SK-N-SH (cell line): ENCODE data around the gene GFOD2. TPM values are rescaled to one million over a fixed set of nuclear protein-coding genes. Genes with fewer than 3 reads are reported as not detected.

Experiments used
- CTCF ChIA-PET: fragments of 300-600, 350-600 bp; formaldehyde crosslinking; extraction: SDS; loops from one replicate; lab custom pipeline; 2021; lab: Yijun Ruan, JAX
- POLR2A ChIA-PET: fragments of 350-600 bp; sonication (Branson Sonifier 250); formaldehyde crosslinking; extraction: SDS; loops from one replicate; lab custom pipeline; 2020; ENCODE audit warnings: antibody characterized with exemption, inconsistent platforms; lab: Yijun Ruan, JAX
- DNase-seq: peaks from one replicate; pipeline ENCODE4 v3.0.0; 2012
- H2AFZ ChIP-seq: fragments of 200-600 bp; sonication (generic); 2 replicates; pipeline ENCODE4 v1.8.1; 2016; ENCODE audit warnings: antibody characterized with exemption, mild to moderate bottlenecking, low read depth
- H3F3A ChIP-seq: fragments of 200-600 bp; sonication (generic); replicated peaks from 2 replicates; pipeline ENCODE3; 2016; ENCODE audit warnings: antibody characterized with exemption, mild to moderate bottlenecking; ENCODE audit not compliant: insufficient read depth
- H3K27ac ChIP-seq, 2 experiments: fragments of 200-500 bp in 1 of 2; fragments of 200-600 bp in 1 of 2; sonication (Bioruptor generic) in 1 of 2; sonication (generic), shearing (Covaris generic) in 1 of 2; 2 replicates each; pipeline versions ENCODE4 v1.5.1 to v1.6.1; 2014 to 2016; ENCODE audit warnings: low read depth in 2 of 2, inconsistent platforms in 1 of 2, low read length in 1 of 2, mild to moderate bottlenecking in 1 of 2, mixed read lengths in 1 of 2
- H3K27me3 ChIP-seq: fragments of 200-600 bp; sonication (generic), shearing (Covaris generic); 2 replicates; pipeline ENCODE4 v1.6.1; 2016; ENCODE audit warnings: mixed run types; ENCODE audit not compliant: insufficient read depth
- H3K36me3 ChIP-seq, 2 experiments: fragments of 200-500 bp in 1 of 2; fragments of 200-600 bp in 1 of 2; sonication (Bioruptor generic) in 1 of 2; sonication (generic) in 1 of 2; replicated peaks in 1 of 2; 2 replicates each; pipeline versions ENCODE3 to v1.5.1; 2014 to 2016; ENCODE audit warnings: low read length in 1 of 2, mild to moderate bottlenecking in 1 of 2; ENCODE audit not compliant: insufficient read depth in 2 of 2, control insufficient read depth in 1 of 2
- H3K4me1 ChIP-seq, 2 experiments: fragments of 200-500 bp in 1 of 2; fragments of 200-600 bp in 1 of 2; sonication (Bioruptor generic) in 1 of 2; sonication (generic), shearing (Covaris generic) in 1 of 2; 2 replicates each; pipeline versions ENCODE4 v1.5.1 to v1.6.1; 2014 to 2016; ENCODE audit warnings: low read depth in 1 of 2, low read length in 1 of 2, mixed run types in 1 of 2; ENCODE audit not compliant: insufficient read depth in 2 of 2, control insufficient read depth in 1 of 2
- H3K4me2 ChIP-seq: fragments of 200-600 bp; sonication (generic), shearing (Covaris generic); 2 replicates; pipeline ENCODE4 v1.6.1; 2017; ENCODE audit warnings: mixed run types
- H3K4me3 ChIP-seq, 2 experiments: fragments of 200-500 bp in 1 of 2; fragments of 200-600 bp in 1 of 2; sonication (Bioruptor generic) in 1 of 2; sonication (generic), shearing (Covaris generic) in 1 of 2; 2 replicates each; pipeline versions ENCODE4 v1.5.1 to v1.8.1; 2014 to 2016; ENCODE audit warnings: low read depth in 2 of 2, inconsistent platforms in 1 of 2, low read length in 1 of 2, mild to moderate bottlenecking in 1 of 2, mixed read lengths in 1 of 2, moderate library complexity in 1 of 2
- H3K79me2 ChIP-seq: fragments of 200-600 bp; sonication (generic); 2 replicates; pipeline ENCODE4 v1.8.1; 2017; ENCODE audit warnings: mild to moderate bottlenecking; ENCODE audit not compliant: insufficient read depth
- H3K9ac ChIP-seq: fragments of 200-600 bp; sonication (generic); 2 replicates; pipeline ENCODE4 v1.6.1; 2017; ENCODE audit warnings: mixed run types
- H3K9me2 ChIP-seq: fragments of 200-600 bp; sonication (generic); 2 replicates; pipeline ENCODE4 v1.6.1; 2017; ENCODE audit warnings: mixed run types
- H3K9me3 ChIP-seq: fragments of 200-600 bp; sonication (generic); 2 replicates; pipeline ENCODE4 v1.6.1; 2017; ENCODE audit warnings: mixed run types, mild to moderate bottlenecking, moderate library complexity
- H4K20me1 ChIP-seq: fragments of 200-600 bp; sonication (generic); 2 replicates; pipeline ENCODE4 v1.6.1; 2017; ENCODE audit warnings: mild to moderate bottlenecking, mixed run types; ENCODE audit not compliant: insufficient read depth
- CHD2 ChIP-seq: fragments of 150-350 bp; IDR thresholded peaks from 2 replicates; pipeline ENCODE4 v1.6.1; 2018; ENCODE audit warnings: low read length; ENCODE audit not compliant: partially characterized antibody
- EP300 ChIP-seq, 2 experiments: IDR thresholded peaks; 2 replicates each; pipeline versions ENCODE4 v1.4.0 to v1.6.1; 2012; ENCODE audit warnings: borderline replicate concordance in 1 of 2, low read depth in 1 of 2, low read length in 1 of 2
- EZH2phosphoT487 ChIP-seq: fragments of 200-600 bp; sonication (generic); IDR thresholded peaks from 2 replicates; pipeline ENCODE4 v1.6.1; 2017; ENCODE audit warnings: low read depth, mixed run types, mild to moderate bottlenecking, antibody characterized with exemption, moderate library complexity, borderline replicate concordance
- FOSL2 ChIP-seq: IDR thresholded peaks from 2 replicates; pipeline ENCODE4 v1.4.0; 2012; ENCODE audit warnings: low read depth, mild to moderate bottlenecking, moderate library complexity, borderline replicate concordance
- FOXM1 ChIP-seq: IDR thresholded peaks from 2 replicates; pipeline ENCODE4 v1.4.0; 2012; ENCODE audit warnings: low read depth, mild to moderate bottlenecking
- GABPA ChIP-seq: IDR thresholded peaks from 2 replicates; pipeline ENCODE4 v1.4.0; 2012; ENCODE audit warnings: low read depth, mild to moderate bottlenecking
- IRF3 ChIP-seq: fragments of 150-350 bp; IDR thresholded peaks from 2 replicates; pipeline ENCODE4 v1.6.1; 2016; ENCODE audit warnings: mild to moderate bottlenecking, low read depth, low read length
- JUND ChIP-seq: IDR thresholded peaks from 2 replicates; pipeline ENCODE4 v1.4.0; 2012
- NFIC ChIP-seq: IDR thresholded peaks from 2 replicates; pipeline ENCODE4 v1.4.0; 2012; ENCODE audit warnings: borderline replicate concordance
- NRF1 ChIP-seq: IDR thresholded peaks from 2 replicates; pipeline ENCODE4 v1.6.1; 2012; ENCODE audit warnings: low read depth, mild to moderate bottlenecking, low read length
- POLR2AphosphoS5 ChIP-seq: IDR thresholded peaks from 2 replicates; pipeline ENCODE4 v1.6.1; 2012; ENCODE audit warnings: low read depth, low read length
- RAD21 ChIP-seq: IDR thresholded peaks from 2 replicates; pipeline ENCODE4 v1.6.1; 2012; ENCODE audit warnings: mild to moderate bottlenecking, low read length
- RXRA ChIP-seq: IDR thresholded peaks from 2 replicates; pipeline ENCODE4 v1.4.0; 2012; ENCODE audit warnings: low read depth, mild to moderate bottlenecking, borderline replicate concordance
- SIN3A ChIP-seq: IDR thresholded peaks from 2 replicates; pipeline ENCODE4 v1.6.1; 2012; ENCODE audit warnings: low read depth, mild to moderate bottlenecking, low read length, moderate library complexity, borderline replicate concordance
- TAF1 ChIP-seq: IDR thresholded peaks from 2 replicates; pipeline ENCODE4 v1.6.1; 2012; ENCODE audit warnings: low read depth, mild to moderate bottlenecking, low read length, moderate library complexity, borderline replicate concordance
- TCF12 ChIP-seq: IDR thresholded peaks from 2 replicates; pipeline ENCODE4 v1.4.0; 2012
- TEAD4 ChIP-seq: IDR thresholded peaks from 2 replicates; pipeline ENCODE4 v1.4.0; 2012; ENCODE audit warnings: mild to moderate bottlenecking, borderline replicate concordance; ENCODE audit not compliant: insufficient read depth
- WGBS: methylation state at CpG from one replicate; pipeline ENCODE4 v1.1.6; 2017; ENCODE audit warnings: low lambda C conversion rate; 5-methylcytosine and 5-hydroxymethylcytosine counted together
- polyA plus RNA-seq, 3 experiments: library from polyadenylated mRNA; depleted of rRNA; stranded (reverse); fragments of >200 nt; gene quantifications; 2 replicates each; pipeline ENCODE4 v1.2.3, GENCODE V29; 2012
- TF ChIP-seq, protein P1 (sequence below): IDR thresholded peaks from 2 replicates; pipeline ENCODE4 v1.4.0; 2012; ENCODE audit warnings: low read depth
- TF ChIP-seq, protein P2 (sequence below): IDR thresholded peaks from 2 replicates; pipeline ENCODE4 v1.4.0; 2012; ENCODE audit warnings: low read depth, borderline replicate concordance

GFOD2 gene
- polyA plus RNA-seq, 1 of the 3 experiments (the other 2 are of a cell fraction) = 19.0 TPM

DNA sequence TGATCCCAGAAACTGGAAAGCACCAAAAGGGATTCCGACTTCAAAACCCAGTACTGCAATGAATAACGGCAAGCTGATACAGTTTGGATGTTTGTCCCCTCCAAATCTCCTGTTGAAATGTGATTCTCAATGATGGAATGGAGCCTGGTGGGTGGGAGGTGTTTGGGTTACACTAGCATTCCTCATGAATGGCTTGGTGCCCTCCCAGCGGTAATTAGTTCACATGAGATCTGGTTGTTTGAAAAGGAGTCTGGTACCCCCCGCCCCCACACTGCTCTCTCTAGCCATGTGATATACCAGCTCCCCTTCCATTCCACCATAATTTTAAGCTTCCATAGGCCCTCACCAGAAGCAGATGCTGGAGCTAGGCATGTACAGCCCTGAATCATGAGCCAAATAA lies 47.2 kb upstream of the GFOD2 start:
- DNase-seq = no peak
- H3K27me3 ChIP-seq = no peaks in the 10 kb centered on the region
- H2AFZ ChIP-seq = no peak overlapping the region
- TF ChIP-seq POLR2AphosphoS5 = no peak
- TF ChIP-seq CHD2 = no peak
- TF ChIP-seq JUND = no peak
- TF ChIP-seq, protein P1, sequence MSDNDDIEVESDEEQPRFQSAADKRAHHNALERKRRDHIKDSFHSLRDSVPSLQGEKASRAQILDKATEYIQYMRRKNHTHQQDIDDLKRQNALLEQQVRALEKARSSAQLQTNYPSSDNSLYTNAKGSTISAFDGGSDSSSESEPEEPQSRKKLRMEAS = no peak
- TF ChIP-seq IRF3 = no peak
- TF ChIP-seq SIN3A = no peak
- TF ChIP-seq TAF1 = no peak
- H4K20me1 ChIP-seq = no peaks in the 10 kb centered on the region
- POLR2A ChIA-PET = no interaction called here
- no peaks in the 10 kb centered on the region for H3K9me3 ChIP-seq
- H3K4me2 ChIP-seq = no peak overlapping the region
- WGBS = 90% methylated on average over 4 of the region's 4 CpGs
- peaks cover 0 to 3% of the 10 kb centered on the region in 2 experiments; a peak in 1 of 4 replicates for H3K4me1 ChIP-seq
- H3K79me2 ChIP-seq = no peaks in the 10 kb centered on the region; the same call in 1 of the 2 replicates
- H3K36me3 ChIP-seq = peaks cover 0 to 7% of the 10 kb centered on the region in 2 experiments
- no peak overlapping the region for H3K27ac ChIP-seq
- CTCF ChIA-PET = interaction anchor here (1.4 to 2.5 kb wide), 2 partner anchors 50 to 94 kb away, joined by 5 to 6 read pairs; no protein-coding TSS in a partner anchor
- no peak overlapping the region for H3K9ac ChIP-seq
- H3F3A ChIP-seq = no peaks in the 10 kb centered on the region
- H3K4me3 ChIP-seq = no peak overlapping the region
- H3K9me2 ChIP-seq = no peaks in the 10 kb centered on the region

DNA sequence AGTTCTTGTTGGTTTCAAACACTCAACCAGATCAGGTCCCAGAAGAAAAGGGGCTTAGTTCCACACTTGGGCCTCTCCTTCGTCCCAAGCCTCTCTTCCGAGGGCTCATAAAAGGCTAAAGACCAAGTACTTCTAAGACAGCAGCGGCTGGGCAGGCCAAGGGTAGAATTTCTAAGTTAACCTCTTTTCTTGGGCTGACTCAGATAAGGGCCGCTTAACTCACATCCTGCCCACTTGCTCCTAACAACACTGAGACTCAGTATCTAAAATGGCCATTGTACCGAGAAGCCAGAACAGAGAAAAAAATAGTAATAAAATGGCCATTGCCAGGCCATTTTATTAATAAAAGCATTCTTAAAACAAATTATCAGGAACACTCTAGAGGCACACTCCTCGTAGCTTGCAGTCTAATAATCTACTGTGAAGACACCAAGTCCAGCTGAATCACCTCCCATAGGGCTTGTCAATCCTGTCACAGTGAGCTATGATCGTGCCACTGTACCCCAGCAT lies 45.1 kb upstream of the GFOD2 start:
- no peak overlapping the region for H3K4me2 ChIP-seq
- POLR2A ChIA-PET = no interaction called here
- DNase-seq = no peak

More for the DNA sequence above, 45.1 kb upstream of the GFOD2 start:
- no peaks in the 10 kb centered on the region for H3F3A ChIP-seq
- no peak overlapping the region for H2AFZ ChIP-seq
- no peak overlapping the region for H3K9ac ChIP-seq
- no peaks in the 10 kb centered on the region for H3K9me2 ChIP-seq
- CTCF ChIA-PET = no interaction called here
- 95% methylated on average over 7 of the region's 7 CpGs for WGBS
- H4K20me1 ChIP-seq = 0 out of 2 replicates have a peak, but pooled peaks cover 8% of the 10 kb centered on the region
- H3K4me1 ChIP-seq = peaks cover 3 to 5% of the 10 kb centered on the region in 2 experiments; a peak in 1 of 4 replicates
- no peak overlapping the region for H3K4me3 ChIP-seq
- H3K27ac ChIP-seq = no peak overlapping the region
- TF ChIP-seq TCF12 = no peak
- no peak for TF ChIP-seq SIN3A
- no peak for TF ChIP-seq FOXM1
- no peak for TF ChIP-seq RAD21
- TF ChIP-seq JUND = no peak
- no peak for TF ChIP-seq NRF1
- TF ChIP-seq IRF3 = no peak
- TF ChIP-seq TAF1 = no peak
- TF ChIP-seq EP300 (IDR thresholded peaks at IDR 0.05; ENCODE audit: borderline replicate concordance in 1 of 2, low read depth in 1 of 2, low read length in 1 of 2) = no peak
- TF ChIP-seq FOSL2 = no peak
- no peak for TF ChIP-seq POLR2AphosphoS5
- TF ChIP-seq RXRA = no peak
- TF ChIP-seq GABPA = no peak
- TF ChIP-seq EZH2phosphoT487 = no peak
- TF ChIP-seq NFIC = no peak
- TF ChIP-seq, protein P2, sequence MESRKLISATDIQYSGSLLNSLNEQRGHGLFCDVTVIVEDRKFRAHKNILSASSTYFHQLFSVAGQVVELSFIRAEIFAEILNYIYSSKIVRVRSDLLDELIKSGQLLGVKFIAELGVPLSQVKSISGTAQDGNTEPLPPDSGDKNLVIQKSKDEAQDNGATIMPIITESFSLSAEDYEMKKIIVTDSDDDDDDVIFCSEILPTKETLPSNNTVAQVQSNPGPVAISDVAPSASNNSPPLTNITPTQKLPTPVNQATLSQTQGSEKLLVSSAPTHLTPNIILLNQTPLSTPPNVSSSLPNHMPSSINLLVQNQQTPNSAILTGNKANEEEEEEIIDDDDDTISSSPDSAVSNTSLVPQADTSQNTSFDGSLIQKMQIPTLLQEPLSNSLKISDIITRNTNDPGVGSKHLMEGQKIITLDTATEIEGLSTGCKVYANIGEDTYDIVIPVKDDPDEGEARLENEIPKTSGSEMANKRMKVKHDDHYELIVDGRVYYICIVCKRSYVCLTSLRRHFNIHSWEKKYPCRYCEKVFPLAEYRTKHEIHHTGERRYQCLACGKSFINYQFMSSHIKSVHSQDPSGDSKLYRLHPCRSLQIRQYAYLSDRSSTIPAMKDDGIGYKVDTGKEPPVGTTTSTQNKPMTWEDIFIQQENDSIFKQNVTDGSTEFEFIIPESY = no peak
- TF ChIP-seq TEAD4 = no peak
- TF ChIP-seq, all 33 proteins: peak for 0
- Histone ChIP-seq H3K36me3 (peaks cover 0 to 4% of the 10 kb centered on the region in 2 experiments), H3K27me3 (no peaks in the 10 kb centered on the region), H3K9me3 (no peaks in the 10 kb centered on the region), H3K79me2 (no peaks in the 10 kb centered on the region; the same call in 1 of the 2 replicates)
